ENCODE measurements around the gene ANKRD34C.
"Not testable (repeated sequence)": the region's sequence is repeated elsewhere in the genome, so short reads cannot be mapped to it uniquely, and the experiment has no call there.

ANKRD34C gene

DNA sequence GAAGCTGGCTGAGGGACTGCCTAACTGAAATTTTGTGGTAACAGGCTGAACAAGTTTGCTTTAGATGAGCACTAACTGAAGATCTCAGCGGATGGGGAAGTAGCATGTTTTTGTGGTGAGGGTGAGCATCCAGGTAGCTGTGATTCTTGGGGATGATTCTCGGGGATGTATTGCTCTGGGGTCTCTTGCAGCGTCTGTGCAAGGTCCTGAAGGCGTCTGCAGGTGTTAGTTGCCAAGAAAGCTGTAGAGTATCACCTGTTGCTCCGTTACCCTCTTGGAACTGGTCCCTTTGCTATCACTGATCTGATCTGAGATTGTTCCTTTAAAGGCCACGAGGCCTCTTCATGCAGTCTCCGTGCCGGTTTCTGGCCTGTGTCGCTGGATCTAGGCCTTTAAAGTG, 34.3 kb downstream of the ANKRD34C start:
- H3K36me3 ChIP-seq (ENCODE audit: control insufficient read depth, insufficient read depth, low read length), result peaks cover 22% of the 10 kb centered on the region
- WGBS (ENCODE audit: extremely low coverage, insufficient coverage, low lambda C conversion rate), result no CpG with 5 or more reads among the region's 9 CpGs

DNA sequence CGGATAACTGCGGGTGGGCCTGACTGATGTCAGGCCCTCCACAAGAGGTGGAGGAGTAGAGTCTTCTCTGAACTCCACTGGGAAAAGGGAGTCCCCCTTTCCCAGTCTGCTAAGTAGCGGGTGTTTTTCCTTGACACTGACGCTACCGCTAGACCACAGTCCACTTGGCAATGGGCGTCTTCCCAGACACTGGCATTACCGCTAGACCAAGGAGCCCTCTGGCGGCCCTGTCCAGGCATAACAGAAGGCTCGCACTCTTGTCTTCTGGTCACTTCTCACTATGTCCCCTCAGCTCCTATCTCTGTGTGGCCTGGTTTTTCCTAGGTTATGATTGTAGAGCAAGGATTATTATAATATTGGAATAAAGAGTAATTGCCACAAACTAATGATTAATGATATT, 37.5 kb downstream of the ANKRD34C start:
- WGBS (ENCODE audit: extremely low coverage, insufficient coverage, low lambda C conversion rate), result no CpG with 5 or more reads among the region's 9 CpGs
- not testable (repeated sequence) for H3K79me1 ChIP-seq (ENCODE audit: low read length); H3K4me1 ChIP-seq (ENCODE audit: control insufficient read depth, low read depth, low read length); H3K27ac ChIP-seq (ENCODE audit: low read depth, low read length); H3K4me3 ChIP-seq (ENCODE audit: low read length); H3K23ac ChIP-seq (ENCODE audit: low read length); H2BK5ac ChIP-seq (ENCODE audit: low read length); H2BK15ac ChIP-seq (replicated peaks; ENCODE audit: low read depth); H3K79me2 ChIP-seq (ENCODE audit: control insufficient read depth, insufficient read depth, low read length); H3K9ac ChIP-seq (ENCODE audit: low read length); H4K8ac ChIP-seq (ENCODE audit: low read depth, low read length); H2AK5ac ChIP-seq (ENCODE audit: low read length); H3K27me3 ChIP-seq (ENCODE audit: insufficient read depth, low read length, poor library complexity); H2BK120ac ChIP-seq (ENCODE audit: low read depth, low read length); DNase-seq; H3K56ac ChIP-seq (ENCODE audit: low read length); H3K4ac ChIP-seq (ENCODE audit: low read depth, low read length); H3K4me2 ChIP-seq (ENCODE audit: low read length); H3K18ac ChIP-seq (ENCODE audit: low read length); H4K5ac ChIP-seq (ENCODE audit: low read length)
- peaks cover 15% of the 10 kb centered on the region for H3K36me3 ChIP-seq (ENCODE audit: control insufficient read depth, insufficient read depth, low read length)

More for the DNA sequence above, 34.3 kb downstream of the ANKRD34C start:
- H3K4me1 ChIP-seq (ENCODE audit: control insufficient read depth, low read depth, low read length), result peaks cover 3% of the 10 kb centered on the region
- no peak overlapping the region for H2BK5ac ChIP-seq (ENCODE audit: low read length)
- H3K4me2 ChIP-seq (ENCODE audit: low read length), result no peak overlapping the region
- no peak overlapping the region for H3K23ac ChIP-seq (ENCODE audit: low read length)
- H4K5ac ChIP-seq (ENCODE audit: low read length), result no peak overlapping the region
- peaks cover 9% of the 10 kb centered on the region for H3K79me2 ChIP-seq (ENCODE audit: control insufficient read depth, insufficient read depth, low read length)
- no peak for DNase-seq
- no peak overlapping the region for H3K27ac ChIP-seq (ENCODE audit: low read depth, low read length)
- H3K79me1 ChIP-seq (ENCODE audit: low read length), result peaks cover 13% of the 10 kb centered on the region
- no peak overlapping the region for H3K9ac ChIP-seq (ENCODE audit: low read length)
- H3K27me3 ChIP-seq (ENCODE audit: insufficient read depth, low read length, poor library complexity), result no peaks in the 10 kb centered on the region
- no peak overlapping the region for H3K4ac ChIP-seq (ENCODE audit: low read depth, low read length)
- no peak overlapping the region for H2BK15ac ChIP-seq (replicated peaks; ENCODE audit: low read depth)
- no peak overlapping the region for H2AK5ac ChIP-seq (ENCODE audit: low read length)
- H2BK120ac ChIP-seq (ENCODE audit: low read depth, low read length), result no peak overlapping the region
- H4K8ac ChIP-seq (ENCODE audit: low read depth, low read length), result no peak overlapping the region
- no peak overlapping the region for H3K4me3 ChIP-seq (ENCODE audit: low read length)
- H3K56ac ChIP-seq (ENCODE audit: low read length), result no peak overlapping the region
- H3K18ac ChIP-seq (ENCODE audit: low read length), result no peak overlapping the region

DNA sequence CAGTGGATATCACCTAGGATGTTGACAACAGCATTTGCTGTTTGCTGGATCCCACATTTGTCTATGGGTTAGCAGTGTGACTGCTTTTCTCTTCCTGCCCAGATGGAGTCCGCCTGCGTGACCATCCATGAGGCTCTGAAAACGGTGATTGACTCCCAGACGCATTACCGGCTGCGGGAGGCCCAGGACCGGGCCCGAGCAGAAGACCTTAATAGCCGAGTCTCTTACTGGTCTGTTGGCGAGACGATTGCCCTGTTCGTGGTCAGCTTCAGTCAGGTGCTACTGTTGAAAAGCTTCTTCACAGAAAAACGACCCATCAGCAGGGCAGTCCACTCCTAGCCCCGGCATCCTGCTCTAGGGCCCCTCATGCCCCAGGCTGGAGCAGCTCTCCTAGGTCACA, 39.4 kb downstream of the ANKRD34C start:
- no peak overlapping the region for H3K27ac ChIP-seq (ENCODE audit: low read depth, low read length)
- H3K4me1 ChIP-seq (ENCODE audit: control insufficient read depth, low read depth, low read length), result no peaks in the 10 kb centered on the region
- no peak overlapping the region for H2BK120ac ChIP-seq (ENCODE audit: low read depth, low read length)
- WGBS (ENCODE audit: extremely low coverage, insufficient coverage, low lambda C conversion rate), result no CpG with 5 or more reads among the region's 14 CpGs
- no peak overlapping the region for H3K9ac ChIP-seq (ENCODE audit: low read length)
- no peak overlapping the region for H3K4me3 ChIP-seq (ENCODE audit: low read length)
- H2AK5ac ChIP-seq (ENCODE audit: low read length), result no peak overlapping the region
- no peaks in the 10 kb centered on the region for H3K79me2 ChIP-seq (ENCODE audit: control insufficient read depth, insufficient read depth, low read length)
- no peak overlapping the region for H3K23ac ChIP-seq (ENCODE audit: low read length)
- H3K79me1 ChIP-seq (ENCODE audit: low read length), result peaks cover 7% of the 10 kb centered on the region
- no peak overlapping the region for H3K4ac ChIP-seq (ENCODE audit: low read depth, low read length)
- no peak for DNase-seq
- no peaks in the 10 kb centered on the region for H3K27me3 ChIP-seq (ENCODE audit: insufficient read depth, low read length, poor library complexity)
- H3K4me2 ChIP-seq (ENCODE audit: low read length), result no peak overlapping the region
- H4K5ac ChIP-seq (ENCODE audit: low read length), result no peak overlapping the region
- H3K18ac ChIP-seq (ENCODE audit: low read length), result no peak overlapping the region
- H3K36me3 ChIP-seq (ENCODE audit: control insufficient read depth, insufficient read depth, low read length), result peaks cover 10% of the 10 kb centered on the region
- H2BK15ac ChIP-seq (replicated peaks; ENCODE audit: low read depth), result no peak overlapping the region
- no peak overlapping the region for H4K8ac ChIP-seq (ENCODE audit: low read depth, low read length)
- no peak overlapping the region for H2BK5ac ChIP-seq (ENCODE audit: low read length)
- H3K56ac ChIP-seq (ENCODE audit: low read length), result no peak overlapping the region

DNA sequence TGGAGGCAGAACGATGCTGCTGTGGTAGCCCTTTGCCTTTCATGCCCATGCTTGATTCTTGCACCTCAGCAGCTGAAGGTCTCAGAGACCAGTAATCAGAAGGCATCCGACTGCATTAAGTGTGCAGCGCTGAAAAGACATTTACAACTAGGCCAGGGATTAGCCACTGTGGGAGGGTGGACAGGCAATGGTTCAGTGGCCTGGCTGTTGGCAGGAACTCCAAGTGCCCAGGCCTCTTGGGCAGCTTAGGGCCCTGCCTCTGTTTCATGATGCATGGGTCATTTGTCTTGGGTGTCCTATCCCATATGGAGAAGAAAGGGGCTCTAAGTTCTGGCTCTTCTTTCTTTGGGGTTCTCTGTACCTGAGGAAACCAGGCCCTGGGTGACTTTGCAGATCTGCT, 39.8 kb downstream of the ANKRD34C start:
- Histone ChIP-seq H3K27me3 (ENCODE audit: insufficient read depth, low read length, poor library complexity) (no peaks in the 10 kb centered on the region), H2BK5ac (ENCODE audit: low read length) (no peak overlapping the region)
- WGBS (ENCODE audit: extremely low coverage, insufficient coverage, low lambda C conversion rate), result no CpG with 5 or more reads among the region's 3 CpGs

DNA sequence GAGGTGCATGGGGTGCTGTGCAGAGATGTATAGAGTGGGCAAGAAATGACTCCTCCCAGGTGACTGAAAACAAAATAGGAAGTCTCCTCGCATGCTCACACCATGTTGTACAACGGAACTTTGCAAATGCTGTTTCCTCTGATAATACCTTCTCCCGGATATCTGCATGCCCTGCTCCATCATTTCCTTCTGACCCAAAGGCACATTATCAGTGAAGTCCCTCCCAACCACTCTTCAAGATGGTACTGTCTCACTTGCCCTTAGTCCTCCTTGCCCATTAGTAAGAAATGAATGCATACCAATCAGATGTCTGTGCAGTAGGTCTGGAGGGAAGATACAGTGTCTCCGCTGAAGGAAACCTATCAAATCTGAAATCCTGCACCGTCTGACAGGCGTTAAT, 40.4 kb downstream of the ANKRD34C start:
- H3K9ac ChIP-seq (ENCODE audit: low read length), result no peak overlapping the region
- H2BK15ac ChIP-seq (replicated peaks; ENCODE audit: low read depth), result no peak overlapping the region
- H3K79me1 ChIP-seq (ENCODE audit: low read length), result peaks cover 7% of the 10 kb centered on the region
- H3K79me2 ChIP-seq (ENCODE audit: control insufficient read depth, insufficient read depth, low read length), result no peaks in the 10 kb centered on the region
- no CpG with 5 or more reads among the region's 6 CpGs for WGBS (ENCODE audit: extremely low coverage, insufficient coverage, low lambda C conversion rate)
- H2AK5ac ChIP-seq (ENCODE audit: low read length), result no peak overlapping the region
- no peak overlapping the region for H3K4me3 ChIP-seq (ENCODE audit: low read length)
- H3K27ac ChIP-seq (ENCODE audit: low read depth, low read length), result no peak overlapping the region
- no peak for DNase-seq
- no peak overlapping the region for H3K4ac ChIP-seq (ENCODE audit: low read depth, low read length)
- H3K23ac ChIP-seq (ENCODE audit: low read length), result no peak overlapping the region
- H3K36me3 ChIP-seq (ENCODE audit: control insufficient read depth, insufficient read depth, low read length), result peaks cover 9% of the 10 kb centered on the region
- H4K8ac ChIP-seq (ENCODE audit: low read depth, low read length), result no peak overlapping the region
- no peaks in the 10 kb centered on the region for H3K27me3 ChIP-seq (ENCODE audit: insufficient read depth, low read length, poor library complexity)
- no peak overlapping the region for H2BK120ac ChIP-seq (ENCODE audit: low read depth, low read length)
- no peak overlapping the region for H3K4me2 ChIP-seq (ENCODE audit: low read length)
- H3K4me1 ChIP-seq (ENCODE audit: control insufficient read depth, low read depth, low read length), result no peaks in the 10 kb centered on the region
- no peak overlapping the region for H3K56ac ChIP-seq (ENCODE audit: low read length)
- no peak overlapping the region for H4K5ac ChIP-seq (ENCODE audit: low read length)
- no peak overlapping the region for H3K18ac ChIP-seq (ENCODE audit: low read length)
- no peak overlapping the region for H2BK5ac ChIP-seq (ENCODE audit: low read length)

More for the DNA sequence above, 39.8 kb downstream of the ANKRD34C start:
- peaks cover 10% of the 10 kb centered on the region for H3K36me3 ChIP-seq (ENCODE audit: control insufficient read depth, insufficient read depth, low read length)
- no peak overlapping the region for H3K4ac ChIP-seq (ENCODE audit: low read depth, low read length)
- H2BK120ac ChIP-seq (ENCODE audit: low read depth, low read length), result no peak overlapping the region
- no peak overlapping the region for H4K8ac ChIP-seq (ENCODE audit: low read depth, low read length)
- no peak overlapping the region for H2AK5ac ChIP-seq (ENCODE audit: low read length)
- no peak overlapping the region for H3K4me3 ChIP-seq (ENCODE audit: low read length)
- no peak overlapping the region for H3K9ac ChIP-seq (ENCODE audit: low read length)
- H3K79me1 ChIP-seq (ENCODE audit: low read length), result peaks cover 7% of the 10 kb centered on the region
- H3K23ac ChIP-seq (ENCODE audit: low read length), result no peak overlapping the region
- H2BK15ac ChIP-seq (replicated peaks; ENCODE audit: low read depth), result no peak overlapping the region
- H3K18ac ChIP-seq (ENCODE audit: low read length), result no peak overlapping the region
- DNase-seq, result no peak
- H3K56ac ChIP-seq (ENCODE audit: low read length), result no peak overlapping the region
- H3K79me2 ChIP-seq (ENCODE audit: control insufficient read depth, insufficient read depth, low read length), result no peaks in the 10 kb centered on the region
- no peak overlapping the region for H3K4me2 ChIP-seq (ENCODE audit: low read length)
- no peaks in the 10 kb centered on the region for H3K4me1 ChIP-seq (ENCODE audit: control insufficient read depth, low read depth, low read length)
- no peak overlapping the region for H4K5ac ChIP-seq (ENCODE audit: low read length)
- H3K27ac ChIP-seq (ENCODE audit: low read depth, low read length), result no peak overlapping the region

DNA sequence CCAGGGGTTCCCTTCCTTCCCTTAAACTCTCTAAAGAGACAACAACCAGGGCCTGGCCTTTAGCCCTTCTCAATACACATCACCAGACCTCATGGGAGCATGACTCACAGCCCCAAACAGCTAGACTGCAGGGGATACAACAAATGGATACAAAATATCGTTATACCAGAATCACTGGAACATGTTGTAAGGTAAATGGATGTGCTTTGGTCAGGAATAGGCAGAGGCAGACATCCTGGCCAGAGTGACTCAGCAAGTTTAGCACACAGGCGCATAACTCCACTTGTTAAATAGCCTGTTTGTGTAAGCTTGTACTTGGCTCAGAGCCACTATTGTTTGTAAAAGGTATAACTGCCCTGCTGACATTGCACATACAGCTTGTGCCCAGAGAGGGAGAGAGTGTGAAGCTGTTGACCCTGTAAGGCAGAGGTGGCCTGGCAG, 46.7 kb downstream of the ANKRD34C start:
- H3K4me3 ChIP-seq (ENCODE audit: low read length), result no peak overlapping the region
- H3K79me2 ChIP-seq (ENCODE audit: control insufficient read depth, insufficient read depth, low read length), result no peaks in the 10 kb centered on the region
- no peak overlapping the region for H3K4ac ChIP-seq (ENCODE audit: low read depth, low read length)
- no peak overlapping the region for H3K56ac ChIP-seq (ENCODE audit: low read length)
- H2BK15ac ChIP-seq (replicated peaks; ENCODE audit: low read depth), result no peak overlapping the region
- H4K5ac ChIP-seq (ENCODE audit: low read length), result no peak overlapping the region
- no peaks in the 10 kb centered on the region for H3K27me3 ChIP-seq (ENCODE audit: insufficient read depth, low read length, poor library complexity)
- no peak overlapping the region for H4K8ac ChIP-seq (ENCODE audit: low read depth, low read length)
- H3K23ac ChIP-seq (ENCODE audit: low read length), result no peak overlapping the region
- H3K27ac ChIP-seq (ENCODE audit: low read depth, low read length), result no peak overlapping the region
- H2BK5ac ChIP-seq (ENCODE audit: low read length), result no peak overlapping the region
- no peak overlapping the region for H3K9ac ChIP-seq (ENCODE audit: low read length)
- no peak overlapping the region for H2BK120ac ChIP-seq (ENCODE audit: low read depth, low read length)
- H3K79me1 ChIP-seq (ENCODE audit: low read length), result no peaks in the 10 kb centered on the region
- no CpG with 5 or more reads among the region's 2 CpGs for WGBS (ENCODE audit: extremely low coverage, insufficient coverage, low lambda C conversion rate)
- no peak overlapping the region for H3K18ac ChIP-seq (ENCODE audit: low read length)
- no peaks in the 10 kb centered on the region for H3K36me3 ChIP-seq (ENCODE audit: control insufficient read depth, insufficient read depth, low read length)
- H3K4me2 ChIP-seq (ENCODE audit: low read length), result no peak overlapping the region
- H2AK5ac ChIP-seq (ENCODE audit: low read length), result no peak overlapping the region
- DNase-seq, result peak; percentile 73
- peaks cover 5% of the 10 kb centered on the region for H3K4me1 ChIP-seq (ENCODE audit: control insufficient read depth, low read depth, low read length)

All from mesendoderm (in vitro differentiated cells).